ENCODE results near the gene PAM16.

The PAM16 gene

GRCh38 chr16:4323845-4324488 lies 27.2 kb downstream of the PAM16 start (continued):
- TF ChIP-seq BCL11A (tag by site-specific recombination; IDR thresholded peaks at IDR 0.05; ENCODE audit: low read depth): peak; percentile 37; the same call in 1 of the 2 replicates
- 0 out of 2 replicates have a peak, but pooled peaks have one; percentile 28 for TF ChIP-seq ZBTB17 (tag by site-specific recombination; IDR thresholded peaks at IDR 0.05)
- no peak for TF ChIP-seq ZSCAN18 (tag by site-specific recombination; IDR thresholded peaks at IDR 0.05)

- H3K36me3 ChIP-seq (ENCODE audit: control insufficient read depth in 2 of 2, insufficient read depth in 1 of 2, low read length in 2 of 2): no peaks in the 10 kb centered on the region
- no peaks in the 10 kb centered on the region for H3K9me3 ChIP-seq (ENCODE audit: control insufficient read depth, insufficient read depth, low read depth, low read length)
- H3K4me1 ChIP-seq (ENCODE audit: control insufficient read depth, insufficient read depth, low read length): no peaks in the 10 kb centered on the region
- H3K27ac ChIP-seq (ENCODE audit: extremely low read depth, low read depth, low read length): 0 out of 2 replicates have a peak overlapping the region, but pooled peaks have one; percentile 16
- H3K4me3 ChIP-seq (ENCODE audit: low read depth, low read length): no peak overlapping the region
- CTCF ChIA-PET: interaction anchor here (1.0 kb wide), 1 partner anchor 34 kb away, joined by 3 read pairs; no protein-coding TSS in a partner anchor
- TF ChIP-seq ZNF169 (tag by site-specific recombination; IDR thresholded peaks at IDR 0.05): no peak
- TF ChIP-seq HIC1 (tag by site-specific recombination; IDR thresholded peaks at IDR 0.05): peak; percentile 35
- POLR2A ChIA-PET: interaction anchor here (1.1 kb wide), 1 partner anchor 52 kb away, joined by 3 read pairs; no protein-coding TSS in a partner anchor
Observed at GRCh38 chr16:4323071-4323844, 27.9 kb downstream of the PAM16 start.

- Histone ChIP-seq H3K27ac (ENCODE audit: extremely low read depth, low read depth, low read length) (no peak overlapping the region), H3K36me3 (ENCODE audit: control insufficient read depth in 2 of 2, insufficient read depth in 1 of 2, low read length in 2 of 2) (no peaks in the 10 kb centered on the region), H3K4me1 (ENCODE audit: control insufficient read depth, insufficient read depth, low read length) (no peaks in the 10 kb centered on the region), H3K9me3 (ENCODE audit: control insufficient read depth, insufficient read depth, low read depth, low read length) (no peaks in the 10 kb centered on the region), H3K4me3 (ENCODE audit: low read depth, low read length) (no peak overlapping the region)
- ChIA-PET POLR2A (interaction anchor here (0.6 kb wide), 1 partner anchor 14 kb away, joined by 4 read pairs; no protein-coding TSS in a partner anchor), CTCF (interaction anchor here (0.6 to 1.0 kb wide), 2 partner anchors 34 to 129 kb away, joined by 3 read pairs; no protein-coding TSS in a partner anchor)
- TF ChIP-seq ZNF658 (tag by site-specific recombination; IDR thresholded peaks at IDR 0.05) (no peak), ZBTB44 (tag by site-specific recombination; IDR thresholded peaks at IDR 0.05) (no peak), ZBTB7A (tag by site-specific recombination; IDR thresholded peaks at IDR 0.05; ENCODE audit: low read depth) (peak; percentile 70; the same call in 1 of the 2 replicates), ZNF76 (tag by site-specific recombination; IDR thresholded peaks at IDR 0.05; ENCODE audit: borderline replicate concordance, low read depth) (no peak), ZNF223 (tag by site-specific recombination; IDR thresholded peaks at IDR 0.05) (no peak), ZNF394 (tag by site-specific recombination; IDR thresholded peaks at IDR 0.05; ENCODE audit: borderline replicate concordance) (no peak), ZNF660 (tag by site-specific recombination; IDR thresholded peaks at IDR 0.05) (no peak), BCL11B (tag by site-specific recombination; IDR thresholded peaks at IDR 0.05; ENCODE audit: low read depth) (0 out of 2 replicates have a peak, but pooled peaks have one; percentile 39), ZNF138 (tag by site-specific recombination; IDR thresholded peaks at IDR 0.05; ENCODE audit: borderline replicate concordance) (no peak), ZSCAN4 (tag by site-specific recombination; IDR thresholded peaks at IDR 0.05) (no peak), ZFHX2 (tag by site-specific recombination; conservative IDR thresholded peaks at IDR 0.05) (no peak), OVOL3 (tag by site-specific recombination; IDR thresholded peaks at IDR 0.05) (no peak), ELK4 (IDR thresholded peaks at IDR 0.05; ENCODE audit: borderline replicate concordance, low read depth, low read length) (no peak)
Observed at GRCh38 chr16:4322121-4323052, 28.7 kb downstream of the PAM16 start.
